PFSK-1 (cell line): ENCODE data around the gene PLA2G4E.

Experiments
- FOXP2 ChIP-seq: optimal IDR thresholded peaks from 2 replicates; pipeline ENCODE3; 2011; ENCODE audit warnings: borderline replicate concordance, control low read depth, inconsistent platforms; ENCODE audit not compliant: insufficient read depth; ENCODE audit errors: extremely low read length, extremely low read depth
- POLR2AphosphoS5 ChIP-seq: IDR thresholded peaks from 2 replicates; pipeline ENCODE4 v1.6.1; 2012; ENCODE audit warnings: low read depth, mild to moderate bottlenecking, control low read depth, low read length, moderate library complexity
- REST ChIP-seq, 2 experiments: IDR thresholded peaks; 2 replicates each; pipeline versions ENCODE4 v1.6.1 to v1.8.0; 2011 to 2012; ENCODE audit warnings: low read depth in 2 of 2, low read length in 2 of 2, control low read depth in 1 of 2, inconsistent platforms in 1 of 2, mild to moderate bottlenecking in 1 of 2, moderate library complexity in 1 of 2; ENCODE audit not compliant: insufficient read depth in 1 of 2
- SIN3A ChIP-seq: IDR thresholded peaks from 2 replicates; pipeline ENCODE4 v1.6.1; 2012; ENCODE audit warnings: mild to moderate bottlenecking, low read length, moderate library complexity, borderline replicate concordance; ENCODE audit not compliant: insufficient read depth
- TAF1 ChIP-seq: IDR thresholded peaks from 2 replicates; pipeline ENCODE4 v1.6.1; 2012; ENCODE audit warnings: low read length, control low read depth, borderline replicate concordance; ENCODE audit not compliant: insufficient read depth

The PLA2G4E gene

GRCh38 chr15:42046597-42046996 is 25.8 kb upstream of the PLA2G4E start:
- TF ChIP-seq REST (IDR thresholded peaks at IDR 0.05; ENCODE audit: insufficient read depth in 1 of 2, low read depth in 2 of 2, low read length in 2 of 2) (no peak), POLR2AphosphoS5 (no peak), FOXP2 (no peak), TAF1 (no peak), SIN3A (no peak)

GRCh38 chr15:42045211-42045615 is 24.4 kb upstream of the PLA2G4E start:
- TF ChIP-seq FOXP2 (no peak), SIN3A (no peak), TAF1 (no peak), POLR2AphosphoS5 (no peak), REST (IDR thresholded peaks at IDR 0.05; ENCODE audit: insufficient read depth in 1 of 2, low read depth in 2 of 2, low read length in 2 of 2) (no peak)

- TF ChIP-seq FOXP2 (no peak), SIN3A (no peak), POLR2AphosphoS5 (no peak)
Measured at GRCh38 chr15:42042602-42043400, 22.0 kb upstream of the PLA2G4E start.

GRCh38 chr15:42038401-42038800 is 17.6 kb upstream of the PLA2G4E start:
- TF ChIP-seq REST (IDR thresholded peaks at IDR 0.05; ENCODE audit: insufficient read depth in 1 of 2, low read depth in 2 of 2, low read length in 2 of 2), result no peak
- no peak for TF ChIP-seq FOXP2
- no peak for TF ChIP-seq POLR2AphosphoS5
- no peak for TF ChIP-seq TAF1
- TF ChIP-seq SIN3A, result no peak

GRCh38 chr15:42037656-42038055 is 16.8 kb upstream of the PLA2G4E start:
- TF ChIP-seq TAF1 (no peak), SIN3A (no peak), POLR2AphosphoS5 (no peak), FOXP2 (no peak), REST (IDR thresholded peaks at IDR 0.05; ENCODE audit: insufficient read depth in 1 of 2, low read depth in 2 of 2, low read length in 2 of 2) (no peak)
